Panc1 (cell line): ENCODE data around the gene ABL1. TPM values are rescaled to one million over a fixed set of nuclear protein-coding genes. Genes with fewer than 3 reads are reported as not detected.

Source experiments
- ATAC-seq: fragments of 200-7000 bp; cut with Tn5 transposase; 2 replicates; pipeline ENCODE4 v1.9.1; 2020; ENCODE audit warnings: mild to moderate bottlenecking, moderate library complexity
- BruUV-seq: library from RNA; stranded (reverse); fragments of 400-500 nt; replicated peaks from 2 replicates; lab custom pipeline; 2021; lab: Mats Ljungman, UMichigan
- CTCF ChIA-PET: fragments of 300-600 bp; sonication (Branson Sonifier 250); formaldehyde crosslinking; loops from one replicate; lab custom pipeline; 2022; ENCODE audit warnings: antibody characterized with exemption; lab: Charles Lee
- POLR2A ChIA-PET: fragments of 300-600 bp; sonication (Branson Sonifier 250); formaldehyde crosslinking; loops from one replicate; lab custom pipeline; 2022; ENCODE audit warnings: antibody characterized with exemption; lab: Charles Lee
- DNase-seq: peaks from one replicate; pipeline ENCODE4 v3.0.0-alpha.2; 2010; ENCODE audit warnings: low read depth, low spot score
- H3K27ac ChIP-seq: 2 replicates; pipeline ENCODE4 v1.5.1; 2011; ENCODE audit warnings: mild to moderate bottlenecking, low read length, inconsistent platforms
- H3K27me3 ChIP-seq: fragments of 200-500 bp; sonication (Bioruptor generic); 2 replicates; pipeline ENCODE4 v1.6.0; 2014; ENCODE audit warnings: low read length, inconsistent platforms; ENCODE audit not compliant: control insufficient read depth, insufficient read depth
- H3K36me3 ChIP-seq: fragments of 200-500 bp; sonication (Bioruptor generic); 2 replicates; pipeline ENCODE4 v1.5.1; 2014; ENCODE audit warnings: inconsistent platforms, mild to moderate bottlenecking, low read length, moderate library complexity; ENCODE audit not compliant: control insufficient read depth, insufficient read depth
- H3K4me1 ChIP-seq: 2 replicates; pipeline ENCODE4 v1.5.1; 2011; ENCODE audit warnings: inconsistent platforms, mild to moderate bottlenecking, low read length, moderate library complexity; ENCODE audit not compliant: control insufficient read depth, insufficient read depth
- H3K4me3 ChIP-seq, 2 experiments: 2 replicates each; pipeline ENCODE4 v1.5.1; 2011 to 2012; ENCODE audit warnings: low read depth in 2 of 2, low read length in 2 of 2, mild to moderate bottlenecking in 2 of 2, inconsistent platforms in 1 of 2, moderate library complexity in 1 of 2
- H3K9me3 ChIP-seq: fragments of 200-500 bp; sonication (Bioruptor generic); 2 replicates; pipeline ENCODE4 v1.5.1; 2014; ENCODE audit warnings: low read depth, mild to moderate bottlenecking, inconsistent platforms, low read length, moderate library complexity; ENCODE audit not compliant: control insufficient read depth, insufficient read depth
- POLR2AphosphoS5 ChIP-seq: IDR thresholded peaks from 2 replicates; pipeline ENCODE4 v1.6.1; 2012; ENCODE audit warnings: mild to moderate bottlenecking, low read depth, low read length, moderate library complexity
- SIN3A ChIP-seq: IDR thresholded peaks from 2 replicates; pipeline ENCODE4 v1.6.1; 2012; ENCODE audit warnings: low read depth, mild to moderate bottlenecking, low read length, moderate library complexity, borderline replicate concordance; ENCODE audit not compliant: insufficient read depth
- TCF7L2 ChIP-seq: IDR thresholded peaks from 2 replicates; pipeline ENCODE4 v1.6.1; 2011; ENCODE audit warnings: mild to moderate bottlenecking, low read depth, low read length, inconsistent platforms
- in situ Hi-C: cut with HindIII; loops from 2 replicates; pipeline ENCODE4 v1.10.0; 2016; ENCODE audit warnings: low sequenced_read_pairs, low pct_unique_long_range_greater_than_20kb
- intact Hi-C: fragments of 100-400 bp; cut with micrococcal nuclease; formaldehyde crosslinking; loops from one replicate; pipeline ENCODE4 v1.10.0; 2022; ENCODE audit not compliant: unreplicated experiment
- total RNA-seq: library from RNA; stranded (reverse); gene quantifications from one replicate; pipeline ENCODE4 v1.2.1, GENCODE V29; 2021; ENCODE audit not compliant: unreplicated experiment
- TF ChIP-seq, protein P1 (sequence below): fragments of 450-650 bp; IDR thresholded peaks from 2 replicates; pipeline ENCODE4 v1.5.1; 2017; ENCODE audit warnings: mild to moderate bottlenecking
- TF ChIP-seq, protein P2 (sequence below), 2 experiments: IDR thresholded peaks; 2 replicates each; pipeline ENCODE4 v1.6.1; 2011 to 2012; ENCODE audit warnings: low read depth in 2 of 2, control low read depth in 1 of 2, low read length in 1 of 2, mild to moderate bottlenecking in 1 of 2, moderate library complexity in 1 of 2; ENCODE audit not compliant: insufficient read depth in 1 of 2

ABL1 gene
- total RNA-seq, 1 experiment from 2014 or later = 48.4 TPM

DNA sequence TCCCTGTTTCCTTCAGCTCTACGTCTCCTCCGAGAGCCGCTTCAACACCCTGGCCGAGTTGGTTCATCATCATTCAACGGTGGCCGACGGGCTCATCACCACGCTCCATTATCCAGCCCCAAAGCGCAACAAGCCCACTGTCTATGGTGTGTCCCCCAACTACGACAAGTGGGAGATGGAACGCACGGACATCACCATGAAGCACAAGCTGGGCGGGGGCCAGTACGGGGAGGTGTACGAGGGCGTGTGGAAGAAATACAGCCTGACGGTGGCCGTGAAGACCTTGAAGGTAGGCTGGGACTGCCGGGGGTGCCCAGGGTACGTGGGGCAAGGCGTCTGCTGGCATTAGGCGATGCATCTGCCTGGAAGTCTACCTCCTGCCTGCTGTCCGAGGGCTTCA lies 27.7 kb downstream of the ABL1 start:
- ATAC-seq = no peak
- intact Hi-C loops = loop anchor here (2.0 kb wide), 1 partner anchor 92 kb away; no protein-coding TSS in a partner anchor
- Histone ChIP-seq H3K27ac (no peak overlapping the region), H3K9me3 (no peaks in the 10 kb centered on the region), H3K4me1 (peaks cover 8% of the 10 kb centered on the region), H3K27me3 (no peaks in the 10 kb centered on the region), H3K4me3 (no peak overlapping the region), H3K36me3 (no peaks in the 10 kb centered on the region)
- ChIA-PET CTCF (no interaction called here), POLR2A (no interaction called here)
- no peak for TF ChIP-seq POLR2AphosphoS5
- TF ChIP-seq, protein P1, sequence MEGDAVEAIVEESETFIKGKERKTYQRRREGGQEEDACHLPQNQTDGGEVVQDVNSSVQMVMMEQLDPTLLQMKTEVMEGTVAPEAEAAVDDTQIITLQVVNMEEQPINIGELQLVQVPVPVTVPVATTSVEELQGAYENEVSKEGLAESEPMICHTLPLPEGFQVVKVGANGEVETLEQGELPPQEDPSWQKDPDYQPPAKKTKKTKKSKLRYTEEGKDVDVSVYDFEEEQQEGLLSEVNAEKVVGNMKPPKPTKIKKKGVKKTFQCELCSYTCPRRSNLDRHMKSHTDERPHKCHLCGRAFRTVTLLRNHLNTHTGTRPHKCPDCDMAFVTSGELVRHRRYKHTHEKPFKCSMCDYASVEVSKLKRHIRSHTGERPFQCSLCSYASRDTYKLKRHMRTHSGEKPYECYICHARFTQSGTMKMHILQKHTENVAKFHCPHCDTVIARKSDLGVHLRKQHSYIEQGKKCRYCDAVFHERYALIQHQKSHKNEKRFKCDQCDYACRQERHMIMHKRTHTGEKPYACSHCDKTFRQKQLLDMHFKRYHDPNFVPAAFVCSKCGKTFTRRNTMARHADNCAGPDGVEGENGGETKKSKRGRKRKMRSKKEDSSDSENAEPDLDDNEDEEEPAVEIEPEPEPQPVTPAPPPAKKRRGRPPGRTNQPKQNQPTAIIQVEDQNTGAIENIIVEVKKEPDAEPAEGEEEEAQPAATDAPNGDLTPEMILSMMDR = no peak
- TF ChIP-seq, protein P2, sequence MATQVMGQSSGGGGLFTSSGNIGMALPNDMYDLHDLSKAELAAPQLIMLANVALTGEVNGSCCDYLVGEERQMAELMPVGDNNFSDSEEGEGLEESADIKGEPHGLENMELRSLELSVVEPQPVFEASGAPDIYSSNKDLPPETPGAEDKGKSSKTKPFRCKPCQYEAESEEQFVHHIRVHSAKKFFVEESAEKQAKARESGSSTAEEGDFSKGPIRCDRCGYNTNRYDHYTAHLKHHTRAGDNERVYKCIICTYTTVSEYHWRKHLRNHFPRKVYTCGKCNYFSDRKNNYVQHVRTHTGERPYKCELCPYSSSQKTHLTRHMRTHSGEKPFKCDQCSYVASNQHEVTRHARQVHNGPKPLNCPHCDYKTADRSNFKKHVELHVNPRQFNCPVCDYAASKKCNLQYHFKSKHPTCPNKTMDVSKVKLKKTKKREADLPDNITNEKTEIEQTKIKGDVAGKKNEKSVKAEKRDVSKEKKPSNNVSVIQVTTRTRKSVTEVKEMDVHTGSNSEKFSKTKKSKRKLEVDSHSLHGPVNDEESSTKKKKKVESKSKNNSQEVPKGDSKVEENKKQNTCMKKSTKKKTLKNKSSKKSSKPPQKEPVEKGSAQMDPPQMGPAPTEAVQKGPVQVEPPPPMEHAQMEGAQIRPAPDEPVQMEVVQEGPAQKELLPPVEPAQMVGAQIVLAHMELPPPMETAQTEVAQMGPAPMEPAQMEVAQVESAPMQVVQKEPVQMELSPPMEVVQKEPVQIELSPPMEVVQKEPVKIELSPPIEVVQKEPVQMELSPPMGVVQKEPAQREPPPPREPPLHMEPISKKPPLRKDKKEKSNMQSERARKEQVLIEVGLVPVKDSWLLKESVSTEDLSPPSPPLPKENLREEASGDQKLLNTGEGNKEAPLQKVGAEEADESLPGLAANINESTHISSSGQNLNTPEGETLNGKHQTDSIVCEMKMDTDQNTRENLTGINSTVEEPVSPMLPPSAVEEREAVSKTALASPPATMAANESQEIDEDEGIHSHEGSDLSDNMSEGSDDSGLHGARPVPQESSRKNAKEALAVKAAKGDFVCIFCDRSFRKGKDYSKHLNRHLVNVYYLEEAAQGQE (IDR thresholded peaks at IDR 0.05; ENCODE audit: insufficient read depth in 1 of 2, low read depth in 2 of 2, low read length in 1 of 2) = no peak
- TF ChIP-seq TCF7L2 = no peak
- TF ChIP-seq SIN3A = no peak
- DNase-seq = no peak
- BruUV-seq = no TSS peak
- in situ Hi-C loops = no loop called here

DNA sequence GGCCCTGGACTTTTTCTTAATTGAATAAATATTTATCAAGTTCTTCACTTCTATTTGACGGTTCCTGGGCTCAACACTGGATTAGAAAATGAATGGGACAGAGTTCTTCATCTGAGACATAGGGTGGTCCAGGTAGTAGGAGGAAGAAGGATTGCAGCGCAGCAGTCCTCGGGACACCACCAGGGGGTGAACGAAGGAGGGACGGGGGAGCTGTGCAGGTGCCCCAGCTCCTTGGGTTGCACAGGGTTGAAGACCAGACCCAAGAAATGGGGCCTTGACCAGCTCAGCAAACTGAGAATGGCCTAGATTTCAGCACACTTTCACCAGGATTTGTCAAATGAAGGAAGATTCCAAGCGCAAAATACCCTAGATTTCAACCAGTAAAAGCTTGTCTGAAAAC lies 29.5 kb downstream of the ABL1 start:
- intact Hi-C loops (no loop called here), in situ Hi-C loops (no loop called here)
- Histone ChIP-seq H3K27me3 (no peaks in the 10 kb centered on the region), H3K4me1 (peaks cover 8% of the 10 kb centered on the region), H3K4me3 (no peak overlapping the region), H3K27ac (no peak overlapping the region), H3K9me3 (no peaks in the 10 kb centered on the region), H3K36me3 (no peaks in the 10 kb centered on the region)
- CTCF ChIA-PET = no interaction called here
- POLR2A ChIA-PET = no interaction called here
- ATAC-seq (no peak), DNase-seq (no peak)
- no TSS peak for BruUV-seq
- TF ChIP-seq, protein P2 (IDR thresholded peaks at IDR 0.05; ENCODE audit: insufficient read depth in 1 of 2, low read depth in 2 of 2, low read length in 1 of 2) = no peak
- TF ChIP-seq, protein P1 = no peak
- no peak for TF ChIP-seq POLR2AphosphoS5
- TF ChIP-seq SIN3A = no peak
- no peak for TF ChIP-seq TCF7L2
